DOHH2 (cell line): ENCODE measurements around the gene UBQLN4.

Source experiments
- H3F3A ChIP-seq: fragments of 200-600 bp; sonication (generic), shearing (Covaris generic); 2 replicates; pipeline ENCODE4 v1.6.0; 2016; ENCODE audit warnings: antibody characterized with exemption, mild to moderate bottlenecking; ENCODE audit not compliant: control insufficient read depth, insufficient read depth
- H3K27ac ChIP-seq: fragments of 200-600 bp; sonication (generic); 2 replicates; pipeline ENCODE4 v1.5.1; 2014; ENCODE audit warnings: low read depth, mild to moderate bottlenecking, low read length, moderate library complexity
- H3K27me3 ChIP-seq: fragments of 200-600 bp; sonication (generic); 2 replicates; pipeline ENCODE4 v1.6.1; 2014; ENCODE audit warnings: mild to moderate bottlenecking, low read length, mixed read lengths; ENCODE audit not compliant: control insufficient read depth
- H3K36me3 ChIP-seq: fragments of 200-600 bp; sonication (generic); 2 replicates; pipeline ENCODE4 v1.6.1; 2014; ENCODE audit warnings: mild to moderate bottlenecking, low read length, moderate library complexity, mixed read lengths; ENCODE audit not compliant: control insufficient read depth
- H3K4me1 ChIP-seq: fragments of 200-600 bp; sonication (generic); 2 replicates; pipeline ENCODE4 v1.6.1; 2014; ENCODE audit warnings: mild to moderate bottlenecking, low read length, mixed read lengths; ENCODE audit not compliant: control insufficient read depth
- H3K4me2 ChIP-seq: fragments of 200-600 bp; sonication (generic); 2 replicates; pipeline ENCODE4 v1.6.0; 2014; ENCODE audit warnings: mild to moderate bottlenecking, low read length, moderate library complexity
- H3K4me3 ChIP-seq: fragments of 200-600 bp; sonication (generic); 2 replicates; pipeline ENCODE4 v1.5.1; 2014; ENCODE audit warnings: mild to moderate bottlenecking, low read length, mixed read lengths
- H3K79me2 ChIP-seq: fragments of 200-600 bp; sonication (generic); 2 replicates; pipeline ENCODE4 v1.6.1; 2014; ENCODE audit warnings: mild to moderate bottlenecking, low read length, mixed read lengths; ENCODE audit not compliant: control insufficient read depth
- H3K9me2 ChIP-seq: fragments of 200-600 bp; sonication (generic); replicated peaks from 2 replicates; pipeline ENCODE4 v1.6.1; 2014; ENCODE audit warnings: mild to moderate bottlenecking, low read length, mixed read lengths; ENCODE audit not compliant: control insufficient read depth
- H3K9me3 ChIP-seq: fragments of 200-600 bp; sonication (generic); 2 replicates; pipeline ENCODE4 v1.6.1; 2014; ENCODE audit warnings: antibody characterized with exemption, low read length, mixed read lengths; ENCODE audit not compliant: control insufficient read depth, insufficient read depth
- H4K20me1 ChIP-seq: fragments of 200-600 bp; sonication (generic); 2 replicates; pipeline ENCODE4 v1.6.0; 2014; ENCODE audit warnings: low read depth, mild to moderate bottlenecking, antibody characterized with exemption, low read length, moderate library complexity; ENCODE audit not compliant: control insufficient read depth, insufficient read depth
- EZH2phosphoT487 ChIP-seq: fragments of 200-600 bp; sonication (generic); IDR thresholded peaks from 2 replicates; pipeline ENCODE4 v1.6.1; 2017; ENCODE audit warnings: borderline replicate concordance, mild to moderate bottlenecking, antibody characterized with exemption, low read length, moderate library complexity, mixed read lengths
- TF ChIP-seq, protein P1 (sequence below): fragments of 200-600 bp; sonication (generic); IDR thresholded peaks from one replicate; pipeline ENCODE4 v1.5.1; 2014; ENCODE audit warnings: antibody characterized with exemption, mild to moderate bottlenecking, low read depth, low read length; ENCODE audit not compliant: poor library complexity, severe bottlenecking

Gene UBQLN4

GRCh38 chr1:156082309-156083091 lies 28.9 kb upstream of the UBQLN4 start, which contains the start of gene MEX3A:
TSS of gene MEX3A (minus strand) at chr1:156082465. CDS start at chr1:156081998, 467 bp downstream.
- Histone ChIP-seq H3K9me2 (no peaks in the 10 kb centered on the region), H3K4me2 (peak within 1 kb of the TSS; percentile 81), H3K27me3 (peaks cover 22% of the 10 kb centered on the region), H3K9me3 (no peaks in the 10 kb centered on the region), H3K27ac (no peak within 1 kb of the TSS), H4K20me1 (no peaks in the 10 kb centered on the region), H3K36me3 (no peaks in the 10 kb centered on the region), H3K4me3 (peak within 1 kb of the TSS; percentile 77), H3F3A (peaks cover 22% of the 10 kb centered on the region), H3K79me2 (no peaks in the 10 kb centered on the region), H3K4me1 (peaks cover 32% of the 10 kb centered on the region)
- TF ChIP-seq, protein P1, sequence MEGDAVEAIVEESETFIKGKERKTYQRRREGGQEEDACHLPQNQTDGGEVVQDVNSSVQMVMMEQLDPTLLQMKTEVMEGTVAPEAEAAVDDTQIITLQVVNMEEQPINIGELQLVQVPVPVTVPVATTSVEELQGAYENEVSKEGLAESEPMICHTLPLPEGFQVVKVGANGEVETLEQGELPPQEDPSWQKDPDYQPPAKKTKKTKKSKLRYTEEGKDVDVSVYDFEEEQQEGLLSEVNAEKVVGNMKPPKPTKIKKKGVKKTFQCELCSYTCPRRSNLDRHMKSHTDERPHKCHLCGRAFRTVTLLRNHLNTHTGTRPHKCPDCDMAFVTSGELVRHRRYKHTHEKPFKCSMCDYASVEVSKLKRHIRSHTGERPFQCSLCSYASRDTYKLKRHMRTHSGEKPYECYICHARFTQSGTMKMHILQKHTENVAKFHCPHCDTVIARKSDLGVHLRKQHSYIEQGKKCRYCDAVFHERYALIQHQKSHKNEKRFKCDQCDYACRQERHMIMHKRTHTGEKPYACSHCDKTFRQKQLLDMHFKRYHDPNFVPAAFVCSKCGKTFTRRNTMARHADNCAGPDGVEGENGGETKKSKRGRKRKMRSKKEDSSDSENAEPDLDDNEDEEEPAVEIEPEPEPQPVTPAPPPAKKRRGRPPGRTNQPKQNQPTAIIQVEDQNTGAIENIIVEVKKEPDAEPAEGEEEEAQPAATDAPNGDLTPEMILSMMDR: no peak
- no peak for TF ChIP-seq EZH2phosphoT487

GRCh38 chr1:156081917-156082308 lies 28.3 kb upstream of the UBQLN4 start:
- Histone ChIP-seq H3F3A (peaks cover 23% of the 10 kb centered on the region), H3K36me3 (peaks cover 2% of the 10 kb centered on the region; the same call in 1 of the 2 replicates), H3K27ac (no peak overlapping the region), H3K4me3 (peak overlapping the region; percentile 77), H3K4me2 (peak overlapping the region; percentile 81), H3K9me2 (no peaks in the 10 kb centered on the region), H3K79me2 (no peaks in the 10 kb centered on the region), H3K27me3 (peaks cover 22% of the 10 kb centered on the region), H4K20me1 (no peaks in the 10 kb centered on the region), H3K4me1 (peaks cover 37% of the 10 kb centered on the region), H3K9me3 (no peaks in the 10 kb centered on the region)
- TF ChIP-seq, protein P1: no peak
- TF ChIP-seq EZH2phosphoT487: no peak

GRCh38 chr1:156081180-156081916 lies 27.8 kb upstream of the UBQLN4 start:
- H4K20me1 ChIP-seq: no peaks in the 10 kb centered on the region
- H3F3A ChIP-seq: peaks cover 23% of the 10 kb centered on the region
- no peak overlapping the region for H3K27ac ChIP-seq
- no peaks in the 10 kb centered on the region for H3K9me2 ChIP-seq
- H3K36me3 ChIP-seq: peaks cover 4% of the 10 kb centered on the region; the same call in 1 of the 2 replicates
- H3K27me3 ChIP-seq: peaks cover 22% of the 10 kb centered on the region
- peak overlapping the region; percentile 77 for H3K4me3 ChIP-seq
- TF ChIP-seq, protein P1: no peak
- no peak for TF ChIP-seq EZH2phosphoT487
- no peaks in the 10 kb centered on the region for H3K9me3 ChIP-seq
- H3K4me1 ChIP-seq: peaks cover 40% of the 10 kb centered on the region
- H3K4me2 ChIP-seq: peak overlapping the region; percentile 81
- peaks cover 2% of the 10 kb centered on the region for H3K79me2 ChIP-seq
